Upper lobe of right lung (tissue), 1 donor: ENCODE data around the gene CHRNA10. TPM values are rescaled to one million over a fixed set of nuclear protein-coding genes. Genes with fewer than 3 reads are reported as not detected.

ENCODE experiments used
- ATAC-seq: fragments of 200-7000 bp; cut with Tn5 transposase; one replicate; pipeline ENCODE4 v1.9.1; 2020; ENCODE audit warnings: mild to moderate bottlenecking, moderate library complexity
- DNase-seq: peaks from one replicate; pipeline ENCODE4 v3.0.0-alpha.2; 2020
- H3K27ac ChIP-seq: fragments of 200-600 bp; one replicate; pipeline ENCODE4 v1.8.0; 2022
- H3K27me3 ChIP-seq: fragments of 200-600 bp; one replicate; pipeline ENCODE4 v1.8.0; 2022; ENCODE audit warnings: mild to moderate bottlenecking
- H3K36me3 ChIP-seq: fragments of 200-600 bp; one replicate; pipeline ENCODE4 v1.8.0; 2022
- H3K4me1 ChIP-seq: fragments of 200-600 bp; one replicate; pipeline ENCODE4 v1.8.0; 2022
- H3K4me3 ChIP-seq: fragments of 200-600 bp; one replicate; pipeline ENCODE4 v1.8.0; 2022; ENCODE audit warnings: mild to moderate bottlenecking
- H3K9me3 ChIP-seq: fragments of 200-600 bp; one replicate; pipeline ENCODE4 v1.8.0; 2022
- CTCF ChIP-seq: fragments of 200-600 bp; IDR thresholded peaks from one replicate; pipeline ENCODE4 v1.8.0; 2022; ENCODE audit warnings: antibody characterized with exemption
- intact Hi-C: fragments of 100-400 bp; cut with DNase I; formaldehyde crosslinking; loops from one replicate; pipeline ENCODE4 v1.11.0; 2022
- total RNA-seq: library from RNA; stranded (reverse); fragmentation: NEBNext Ultra II Directional; extraction: Animal tissue kit (Norgen Biotek cat#: 25700); gene quantifications from one replicate; pipeline ENCODE4 v1.2.1, GENCODE V29; 2021
- donor health status: DM: no; HTN: yes; CAD: no; lungs with severe emphysema.

Gene CHRNA10
- total RNA-seq, 1 donor from 2014 or later: 1.2 TPM

DNA sequence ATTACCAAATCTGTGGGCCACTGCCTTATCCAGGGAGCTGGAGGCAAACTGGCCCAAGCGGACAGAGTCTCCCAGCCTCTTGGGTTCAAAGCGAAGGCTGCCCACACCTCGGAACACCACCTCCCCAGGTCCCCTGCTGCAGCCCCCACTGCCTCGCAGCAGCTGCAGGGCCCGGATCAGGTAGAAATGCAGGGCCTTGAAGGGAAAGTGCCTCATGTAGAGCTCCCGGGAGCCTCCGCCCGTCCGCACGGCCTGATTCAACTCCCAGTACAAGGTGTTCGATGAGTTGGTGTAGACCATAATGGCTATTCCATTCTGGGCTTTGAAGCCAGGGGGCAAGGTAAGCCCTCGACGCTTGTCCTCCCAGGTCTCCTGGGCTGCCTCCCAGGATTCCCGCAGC is 31.3 kb downstream of the CHRNA10 start:
- DNase-seq (no peak), ATAC-seq (no peak)
- H3K9me3 ChIP-seq: no peaks in the 10 kb centered on the region
- H3K36me3 ChIP-seq: no peaks in the 10 kb centered on the region
- peaks cover 10% of the 10 kb centered on the region for H3K4me1 ChIP-seq
- H3K4me3 ChIP-seq: no peak overlapping the region
- no peak for TF ChIP-seq CTCF
- no peaks in the 10 kb centered on the region for H3K27me3 ChIP-seq
- H3K27ac ChIP-seq: no peak overlapping the region
- intact Hi-C loops: no loop called here

GRCh38 chr11:3638513-3638912 is 32.7 kb downstream of the CHRNA10 start:
- TF ChIP-seq CTCF: no peak
- peaks cover 10% of the 10 kb centered on the region for H3K4me1 ChIP-seq
- DNase-seq (no peak), ATAC-seq (no peak)
- no peaks in the 10 kb centered on the region for H3K27me3 ChIP-seq
- H3K4me3 ChIP-seq: no peak overlapping the region
- H3K36me3 ChIP-seq: no peaks in the 10 kb centered on the region
- no peaks in the 10 kb centered on the region for H3K9me3 ChIP-seq
- intact Hi-C loops: no loop called here
- H3K27ac ChIP-seq: no peak overlapping the region

GRCh38 chr11:3637201-3637600 is 34.0 kb downstream of the CHRNA10 start:
- Histone ChIP-seq H3K27me3 (no peaks in the 10 kb centered on the region), H3K4me1 (no peaks in the 10 kb centered on the region), H3K9me3 (no peaks in the 10 kb centered on the region), H3K36me3 (no peaks in the 10 kb centered on the region), H3K27ac (no peak overlapping the region), H3K4me3 (no peak overlapping the region)
- ATAC-seq: no peak
- DNase-seq: no peak
- intact Hi-C loops: no loop called here
- TF ChIP-seq CTCF: no peak

GRCh38 chr11:3635641-3636375 is 35.4 kb downstream of the CHRNA10 start:
- no peak for ATAC-seq
- intact Hi-C loops: no loop called here
- Histone ChIP-seq H3K27ac (no peak overlapping the region), H3K4me1 (no peaks in the 10 kb centered on the region), H3K9me3 (no peaks in the 10 kb centered on the region), H3K4me3 (no peak overlapping the region), H3K36me3 (no peaks in the 10 kb centered on the region), H3K27me3 (no peaks in the 10 kb centered on the region)
- TF ChIP-seq CTCF: no peak
- no peak for DNase-seq

DNA sequence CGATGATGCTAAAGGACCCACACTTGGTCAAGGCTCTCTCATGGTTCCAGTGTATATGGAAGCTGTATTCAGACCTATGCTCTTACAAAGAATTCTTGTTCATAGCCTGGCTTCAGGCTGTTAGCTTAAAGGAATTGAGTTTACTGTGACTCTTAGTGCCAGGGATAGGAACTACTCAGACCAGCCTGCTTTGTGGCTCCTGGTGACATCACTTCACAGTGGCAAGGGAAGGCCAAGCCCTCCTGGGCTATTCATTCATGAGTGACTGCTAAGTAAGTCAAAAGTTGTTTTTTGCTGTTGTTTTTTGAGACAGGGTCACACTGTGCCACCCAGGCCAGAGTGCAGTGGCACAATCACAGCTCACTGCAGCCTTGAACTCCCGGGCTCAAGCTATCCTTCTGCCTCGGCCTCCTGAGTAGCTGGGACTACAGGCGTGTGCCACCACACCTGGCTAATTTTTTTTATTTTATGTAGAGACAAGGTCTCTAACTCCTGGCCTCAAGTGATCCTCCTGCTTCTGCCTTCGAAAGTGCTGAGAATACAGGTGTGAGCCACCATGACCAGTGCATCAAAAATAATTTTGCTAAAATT is 39.0 kb downstream of the CHRNA10 start:
- DNase-seq (peak; percentile 19), ATAC-seq (no peak)
- no peak overlapping the region for H3K4me3 ChIP-seq
- TF ChIP-seq CTCF: no peak
- H3K9me3 ChIP-seq: no peaks in the 10 kb centered on the region
- H3K4me1 ChIP-seq: no peaks in the 10 kb centered on the region
- H3K27ac ChIP-seq: no peak overlapping the region
- intact Hi-C loops: no loop called here
- no peaks in the 10 kb centered on the region for H3K36me3 ChIP-seq
- no peaks in the 10 kb centered on the region for H3K27me3 ChIP-seq
